H9 (cell line): Measurements from ENCODE around the gene TIGD1. TPM values are rescaled to one million over a fixed set of nuclear protein-coding genes. Genes with fewer than 3 reads are reported as not detected.

Source experiments
- DNase-seq: peaks from one replicate; pipeline ENCODE4 v3.0.0-alpha.2; 2017
- H2AFZ ChIP-seq: one replicate; pipeline ENCODE4 v1.6.1; 2013; ENCODE audit warnings: mild to moderate bottlenecking, low read length, control low read depth, moderate library complexity
- H2AK5ac ChIP-seq: 2 replicates; pipeline ENCODE4 v1.6.1; 2013; ENCODE audit warnings: low read length, control low read depth, mixed read lengths; ENCODE audit not compliant: insufficient read length
- H2BK120ac ChIP-seq: one replicate; pipeline ENCODE4 v1.6.1; 2013; ENCODE audit warnings: low read depth, mild to moderate bottlenecking, low read length, control low read depth, inconsistent platforms; ENCODE audit not compliant: poor library complexity, severe bottlenecking
- H2BK12ac ChIP-seq: 2 replicates; pipeline ENCODE4 v1.6.1; 2013; ENCODE audit warnings: low read length, control low read depth, mixed read lengths, low read depth; ENCODE audit not compliant: insufficient read length
- H2BK15ac ChIP-seq: 2 replicates; pipeline ENCODE4 v1.6.1; 2013; ENCODE audit warnings: low read depth, low read length, control low read depth
- H2BK20ac ChIP-seq: one replicate; pipeline ENCODE4 v1.6.1; 2013; ENCODE audit warnings: low read depth, mild to moderate bottlenecking, low read length, control low read depth, inconsistent platforms; ENCODE audit not compliant: poor library complexity, severe bottlenecking
- H2BK5ac ChIP-seq: 2 replicates; pipeline ENCODE4 v1.6.1; 2013; ENCODE audit warnings: low read length, control low read depth, mixed read lengths; ENCODE audit not compliant: insufficient read length
- H3K14ac ChIP-seq: 2 replicates; pipeline ENCODE4 v1.6.1; 2013; ENCODE audit warnings: low read length, control low read depth; ENCODE audit not compliant: insufficient read depth
- H3K18ac ChIP-seq: 2 replicates; pipeline ENCODE4 v1.6.1; 2013; ENCODE audit warnings: low read depth, mild to moderate bottlenecking, mixed read lengths, low read length, control low read depth; ENCODE audit not compliant: insufficient read length
- H3K23ac ChIP-seq: 2 replicates; pipeline ENCODE4 v1.6.1; 2013; ENCODE audit warnings: low read length, control low read depth, mixed read lengths, low read depth; ENCODE audit not compliant: insufficient read length
- H3K23me2 ChIP-seq: 2 replicates; pipeline ENCODE4 v1.6.1; 2013; ENCODE audit warnings: low read depth, mild to moderate bottlenecking, mixed read lengths, low read length, control low read depth; ENCODE audit not compliant: insufficient read length, poor library complexity, severe bottlenecking
- H3K27ac ChIP-seq: 2 replicates; pipeline ENCODE4 v1.5.1; 2013; ENCODE audit warnings: low read length, control low read depth, mixed read lengths, low read depth; ENCODE audit not compliant: insufficient read length
- H3K27me3 ChIP-seq: 2 replicates; pipeline ENCODE4 v1.6.1; 2013; ENCODE audit warnings: low read length, control low read depth, inconsistent platforms; ENCODE audit not compliant: insufficient read depth
- H3K4ac ChIP-seq: 2 replicates; pipeline ENCODE4 v1.6.1; 2013; ENCODE audit warnings: low read depth, mild to moderate bottlenecking, control low read depth, inconsistent platforms, low read length, moderate library complexity
- H3K4me1 ChIP-seq: 2 replicates; pipeline ENCODE4 v1.6.1; 2013; ENCODE audit warnings: low read length, control low read depth, inconsistent platforms; ENCODE audit not compliant: insufficient read depth
- H3K4me2 ChIP-seq: 2 replicates; pipeline ENCODE4 v1.6.1; 2013; ENCODE audit warnings: low read length, control low read depth, mixed read lengths; ENCODE audit not compliant: insufficient read length, insufficient read depth
- H3K56ac ChIP-seq: 2 replicates; pipeline ENCODE4 v1.6.1; 2013; ENCODE audit warnings: low read depth, mild to moderate bottlenecking, mixed read lengths, low read length, control low read depth; ENCODE audit not compliant: insufficient read length
- H3K79me1 ChIP-seq: 2 replicates; pipeline ENCODE4 v1.6.1; 2013; ENCODE audit warnings: low read depth, mild to moderate bottlenecking, moderate library complexity, low read length, control low read depth, inconsistent platforms; ENCODE audit not compliant: insufficient read depth, poor library complexity, severe bottlenecking
- H3K79me2 ChIP-seq: 2 replicates; pipeline ENCODE4 v1.6.1; 2013; ENCODE audit warnings: low read length, control low read depth, inconsistent platforms; ENCODE audit not compliant: insufficient read depth
- H3K9ac ChIP-seq: 2 replicates; pipeline ENCODE4 v1.6.1; 2013; ENCODE audit warnings: low read length, control low read depth, mixed read lengths; ENCODE audit not compliant: insufficient read length; ENCODE audit errors: extremely low read depth
- H3K9me3 ChIP-seq: one replicate; pipeline ENCODE4 v1.6.1; 2013; ENCODE audit warnings: low read depth, low read length, inconsistent platforms; ENCODE audit not compliant: control insufficient read depth
- H3T11ph ChIP-seq: one replicate; pipeline ENCODE4 v1.6.1; 2013; ENCODE audit warnings: mild to moderate bottlenecking, low read length, control low read depth, inconsistent platforms
- H4K20me1 ChIP-seq: one replicate; pipeline ENCODE4 v1.6.1; 2013; ENCODE audit not compliant: control insufficient read depth, insufficient read length, insufficient read depth
- H4K5ac ChIP-seq: 2 replicates; pipeline ENCODE4 v1.6.1; 2013; ENCODE audit warnings: low read depth, mild to moderate bottlenecking, mixed read lengths, low read length, control low read depth; ENCODE audit not compliant: insufficient read length
- H4K8ac ChIP-seq: replicated peaks from 2 replicates; pipeline ENCODE4 v1.6.1; 2013; ENCODE audit warnings: low read length, control low read depth, mixed read lengths, low read depth; ENCODE audit not compliant: insufficient read length
- H4K91ac ChIP-seq: 2 replicates; pipeline ENCODE4 v1.6.1; 2013; ENCODE audit warnings: low read depth, mild to moderate bottlenecking, moderate library complexity, mixed read lengths, low read length, control low read depth; ENCODE audit not compliant: insufficient read length
- H3K27ac Mint-ChIP-seq, 3 experiments: 2 replicates in 2 of 3; 3 replicates in 1 of 3; pipeline ENCODE4 v1.8.0; 2020 to 2021; ENCODE audit warnings: mixed read lengths in 3 of 3, mild to moderate bottlenecking in 1 of 3, moderate library complexity in 1 of 3
- H3K27me3 Mint-ChIP-seq: 2 replicates; pipeline ENCODE4 v1.8.0; 2021; ENCODE audit warnings: low read depth, mild to moderate bottlenecking, moderate library complexity, mixed read lengths
- H3K36me3 Mint-ChIP-seq, 3 experiments: 2 replicates in 2 of 3; 3 replicates in 1 of 3; pipeline ENCODE4 v1.8.0; 2020 to 2021; ENCODE audit warnings: low read depth in 3 of 3, mixed read lengths in 3 of 3; ENCODE audit not compliant: insufficient read depth in 1 of 3
- H3K4me1 Mint-ChIP-seq, 2 experiments: 2 replicates each; pipeline ENCODE4 v1.8.0; 2020; ENCODE audit warnings: mixed read lengths in 2 of 2
- H3K4me3 Mint-ChIP-seq, 2 experiments: 2 replicates in 1 of 2; 3 replicates in 1 of 2; pipeline ENCODE4 v1.8.0; 2020 to 2021; ENCODE audit warnings: mild to moderate bottlenecking in 2 of 2, mixed read lengths in 2 of 2, moderate library complexity in 1 of 2
- H3K9me3 Mint-ChIP-seq, 2 experiments: 2 replicates in 1 of 2; 3 replicates in 1 of 2; pipeline ENCODE4 v1.8.0; 2020; ENCODE audit warnings: mild to moderate bottlenecking in 2 of 2, mixed read lengths in 2 of 2, moderate library complexity in 1 of 2
- WGBS: extraction: QIAGEN DNeasy Blood & Tissue Kit; methylation state at CpG from one replicate; pipeline ENCODE4 v1.1.7; 2013; ENCODE audit warnings: missing lambda C conversion rate, low lambda C conversion rate, mixed read lengths; ENCODE audit not compliant: insufficient read length; ENCODE audit errors: extremely low coverage; 5-methylcytosine and 5-hydroxymethylcytosine counted together
- total RNA-seq: library from RNA; stranded (reverse); gene quantifications from 2 replicates; pipeline ENCODE4 v1.2.1, GENCODE V29; 2021
- TF ChIP-seq, protein P1 (sequence below): fragments of 200-600 bp; sonication (generic); conservative IDR thresholded peaks from 3 replicates; pipeline ENCODE4 v1.8.0; 2021; ENCODE audit warnings: antibody characterized with exemption, mild to moderate bottlenecking

Gene TIGD1
- total RNA-seq, 1 experiment from 2014 or later, result 6.3 TPM

DNA sequence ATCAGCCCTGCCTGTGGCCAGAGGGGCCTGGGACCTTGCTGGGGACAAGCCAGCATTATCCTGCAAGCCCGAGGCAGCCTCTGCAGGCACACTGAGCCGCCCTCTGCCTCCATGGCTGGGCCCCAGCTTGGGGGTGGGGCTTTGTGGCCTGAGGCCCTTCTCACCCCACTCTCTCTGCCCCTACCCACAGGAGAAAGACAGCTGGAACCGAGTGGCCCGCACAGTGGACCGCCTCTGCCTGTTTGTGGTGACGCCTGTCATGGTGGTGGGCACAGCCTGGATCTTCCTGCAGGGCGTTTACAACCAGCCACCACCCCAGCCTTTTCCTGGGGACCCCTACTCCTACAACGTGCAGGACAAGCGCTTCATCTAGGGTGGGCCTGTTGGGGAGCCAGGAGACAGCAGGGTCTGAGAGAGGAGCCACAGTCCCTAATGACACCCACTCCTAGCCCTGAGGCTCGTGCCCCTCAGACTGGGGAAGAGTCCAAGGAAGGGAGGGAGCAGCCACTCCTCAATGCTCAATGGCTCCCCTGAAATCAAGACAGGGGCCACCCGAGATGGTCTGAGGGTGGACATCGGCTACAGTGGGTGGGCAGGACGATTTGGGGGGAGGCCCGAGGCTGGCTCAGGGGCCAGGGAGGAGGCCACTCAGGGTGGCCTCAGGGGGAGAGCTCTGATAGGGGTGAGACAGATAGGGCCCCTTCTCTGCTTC lies 15.3 kb downstream of the TIGD1 start:
- no peak overlapping the region for H3K9ac ChIP-seq
- no peak overlapping the region for H2BK20ac ChIP-seq
- H3K27me3 Mint-ChIP-seq, result peaks cover 18% of the 10 kb centered on the region
- no peak overlapping the region for H3K56ac ChIP-seq
- no peaks in the 10 kb centered on the region for H3K9me3 ChIP-seq
- no peak overlapping the region for H3K4ac ChIP-seq
- H4K8ac ChIP-seq, result no peak overlapping the region
- no peaks in the 10 kb centered on the region for H3K79me2 ChIP-seq
- H3K4me1 Mint-ChIP-seq, result peaks cover 31 to 38% of the 10 kb centered on the region in 2 experiments
- no CpG with 5 or more reads among the region's 14 CpGs for WGBS
- no peak overlapping the region for H3K27ac ChIP-seq
- H2BK120ac ChIP-seq, result no peak overlapping the region
- H4K91ac ChIP-seq, result no peak overlapping the region
- DNase-seq, result no peak
- no peak overlapping the region for H3K23ac ChIP-seq
- TF ChIP-seq, protein P1, sequence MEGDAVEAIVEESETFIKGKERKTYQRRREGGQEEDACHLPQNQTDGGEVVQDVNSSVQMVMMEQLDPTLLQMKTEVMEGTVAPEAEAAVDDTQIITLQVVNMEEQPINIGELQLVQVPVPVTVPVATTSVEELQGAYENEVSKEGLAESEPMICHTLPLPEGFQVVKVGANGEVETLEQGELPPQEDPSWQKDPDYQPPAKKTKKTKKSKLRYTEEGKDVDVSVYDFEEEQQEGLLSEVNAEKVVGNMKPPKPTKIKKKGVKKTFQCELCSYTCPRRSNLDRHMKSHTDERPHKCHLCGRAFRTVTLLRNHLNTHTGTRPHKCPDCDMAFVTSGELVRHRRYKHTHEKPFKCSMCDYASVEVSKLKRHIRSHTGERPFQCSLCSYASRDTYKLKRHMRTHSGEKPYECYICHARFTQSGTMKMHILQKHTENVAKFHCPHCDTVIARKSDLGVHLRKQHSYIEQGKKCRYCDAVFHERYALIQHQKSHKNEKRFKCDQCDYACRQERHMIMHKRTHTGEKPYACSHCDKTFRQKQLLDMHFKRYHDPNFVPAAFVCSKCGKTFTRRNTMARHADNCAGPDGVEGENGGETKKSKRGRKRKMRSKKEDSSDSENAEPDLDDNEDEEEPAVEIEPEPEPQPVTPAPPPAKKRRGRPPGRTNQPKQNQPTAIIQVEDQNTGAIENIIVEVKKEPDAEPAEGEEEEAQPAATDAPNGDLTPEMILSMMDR, result no peak
- H3K36me3 Mint-ChIP-seq, result peaks cover 0 to 3% (median 0%) of the 10 kb centered on the region in 3 experiments; a peak in 1 of 7 replicates
- no peak overlapping the region for H2AK5ac ChIP-seq
- no peak overlapping the region for H3T11ph ChIP-seq
- peaks cover 4% of the 10 kb centered on the region; the same call in 1 of the 2 replicates for H3K4me1 ChIP-seq
- H3K4me3 Mint-ChIP-seq, result no peak overlapping the region
- H3K18ac ChIP-seq, result no peak overlapping the region
- H2BK12ac ChIP-seq, result no peak overlapping the region
- no peak overlapping the region for H4K5ac ChIP-seq
- H2AFZ ChIP-seq, result no peak overlapping the region
- H3K23me2 ChIP-seq, result no peaks in the 10 kb centered on the region
- no peak overlapping the region for H2BK5ac ChIP-seq
- H3K79me1 ChIP-seq, result no peaks in the 10 kb centered on the region
- H3K27me3 ChIP-seq, result no peaks in the 10 kb centered on the region
- no peak overlapping the region for H2BK15ac ChIP-seq
- H3K4me2 ChIP-seq, result no peak overlapping the region
- no peak overlapping the region for H3K27ac Mint-ChIP-seq
- H3K9me3 Mint-ChIP-seq, result peaks cover 4 to 8% of the 10 kb centered on the region in 2 experiments; a peak in 4 of 5 replicates
- H4K20me1 ChIP-seq, result no peaks in the 10 kb centered on the region
- no peak overlapping the region for H3K14ac ChIP-seq
